ENCODE results near the gene OR2V1. TPM values are rescaled to one million over a fixed set of nuclear protein-coding genes. Genes with fewer than 3 reads are reported as not detected.
"Not testable (repeated sequence)": the region's sequence is repeated elsewhere in the genome, so short reads cannot be mapped to it uniquely, and the experiment has no call there.

OR2V1 gene
- total RNA-seq, 1 donor from 2014 or later, result not detected

DNA sequence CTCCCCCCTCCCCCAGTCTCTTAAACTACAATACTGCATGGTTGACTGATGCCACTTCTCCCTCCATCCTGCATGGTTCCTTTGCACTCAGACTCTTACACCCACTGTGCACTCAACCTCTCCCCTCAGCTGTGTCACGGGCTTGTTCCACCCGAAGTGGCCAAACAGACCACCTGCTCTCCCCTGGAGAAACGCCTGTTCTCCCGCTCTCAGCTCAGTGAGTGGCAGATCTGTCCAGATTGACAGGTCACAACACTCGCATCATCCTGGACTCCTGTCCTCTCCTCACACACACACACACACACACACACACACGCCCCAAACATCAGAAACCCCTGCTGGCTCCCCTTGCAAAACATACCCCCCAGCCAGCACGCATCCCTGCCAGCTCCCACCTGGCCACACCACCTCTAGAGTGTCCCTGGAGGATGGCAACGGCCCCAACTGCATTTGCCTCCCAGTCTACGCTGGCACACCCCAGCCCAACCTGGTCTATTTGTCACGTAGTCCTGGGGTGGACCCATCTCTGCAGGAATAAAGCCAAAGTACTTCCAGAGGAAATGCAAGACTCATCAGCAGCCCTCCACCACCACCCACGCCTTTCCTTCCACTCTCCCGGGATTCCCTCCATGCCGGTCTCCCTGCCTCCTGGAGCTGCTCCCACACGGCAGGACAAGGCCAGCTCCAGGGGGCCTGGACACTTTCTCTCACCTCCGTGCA, 2.9 kb downstream of the OR2V1 start:
- no peak for DNase-seq (ENCODE audit: low read depth, low spot score)

DNA sequence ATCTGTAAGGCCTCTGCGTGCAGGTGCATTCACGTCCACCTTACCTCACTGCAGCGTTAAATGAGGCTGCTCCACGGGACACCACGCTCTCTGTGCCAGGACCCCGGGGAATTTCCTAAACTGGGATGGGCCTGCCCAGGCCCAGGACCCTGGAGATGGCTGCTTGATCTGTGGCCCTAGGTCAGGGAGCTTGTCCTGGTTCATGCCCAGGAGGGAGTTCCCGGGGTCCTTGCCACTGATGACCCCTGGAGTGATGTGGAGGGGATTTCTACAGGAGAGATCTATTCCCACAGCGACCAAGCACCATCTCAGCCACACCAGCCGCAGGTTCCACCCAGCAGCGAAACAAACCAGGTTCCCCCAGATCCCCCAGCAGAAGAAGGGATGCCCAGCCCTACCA, 3.5 kb downstream of the OR2V1 start:
- no peak for DNase-seq (ENCODE audit: low read depth, low spot score)

DNA sequence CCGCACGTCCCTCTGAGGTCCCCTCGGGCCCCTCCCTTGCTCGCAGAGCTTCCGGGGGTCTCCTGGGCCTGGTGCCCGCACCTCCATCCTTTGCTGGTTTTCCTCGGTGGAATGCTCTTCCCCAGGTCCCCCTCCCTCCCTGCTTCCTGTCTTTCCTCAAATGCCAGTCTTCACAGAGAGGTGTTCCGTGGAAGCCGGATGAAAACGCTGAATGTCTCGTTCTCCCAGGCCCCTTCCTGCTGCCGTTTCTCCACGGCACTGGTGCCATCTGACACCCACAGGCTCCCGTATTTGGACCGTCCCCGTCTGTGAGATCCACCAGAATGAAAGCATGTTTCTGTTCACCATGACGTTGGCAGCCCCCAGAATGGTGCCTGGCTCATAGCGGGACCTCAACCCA, 4.1 kb downstream of the OR2V1 start:
- DNase-seq (ENCODE audit: low read depth, low spot score), result no peak

DNA sequence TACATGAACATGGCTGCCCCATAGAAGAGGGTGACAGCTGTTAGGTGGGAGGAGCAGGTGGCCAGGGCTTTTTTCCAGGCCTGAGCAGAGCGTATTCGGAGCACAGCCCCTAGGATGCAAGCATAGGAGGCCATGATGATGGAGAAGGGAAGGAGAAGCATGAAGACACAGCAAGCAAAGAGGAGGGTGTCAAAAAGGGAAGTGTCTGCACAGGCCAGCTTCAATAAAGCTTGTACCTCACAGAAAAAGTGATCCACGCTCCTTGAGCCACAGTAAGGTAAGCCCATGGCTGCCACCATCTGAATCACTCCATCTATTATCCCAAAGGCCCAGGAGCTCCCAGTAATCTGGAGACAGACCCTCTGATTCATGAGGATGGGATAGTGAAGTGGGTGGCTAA, 6.4 kb downstream of the OR2V1 start:
- DNase-seq (ENCODE audit: low read depth, low spot score), result no peak

DNA sequence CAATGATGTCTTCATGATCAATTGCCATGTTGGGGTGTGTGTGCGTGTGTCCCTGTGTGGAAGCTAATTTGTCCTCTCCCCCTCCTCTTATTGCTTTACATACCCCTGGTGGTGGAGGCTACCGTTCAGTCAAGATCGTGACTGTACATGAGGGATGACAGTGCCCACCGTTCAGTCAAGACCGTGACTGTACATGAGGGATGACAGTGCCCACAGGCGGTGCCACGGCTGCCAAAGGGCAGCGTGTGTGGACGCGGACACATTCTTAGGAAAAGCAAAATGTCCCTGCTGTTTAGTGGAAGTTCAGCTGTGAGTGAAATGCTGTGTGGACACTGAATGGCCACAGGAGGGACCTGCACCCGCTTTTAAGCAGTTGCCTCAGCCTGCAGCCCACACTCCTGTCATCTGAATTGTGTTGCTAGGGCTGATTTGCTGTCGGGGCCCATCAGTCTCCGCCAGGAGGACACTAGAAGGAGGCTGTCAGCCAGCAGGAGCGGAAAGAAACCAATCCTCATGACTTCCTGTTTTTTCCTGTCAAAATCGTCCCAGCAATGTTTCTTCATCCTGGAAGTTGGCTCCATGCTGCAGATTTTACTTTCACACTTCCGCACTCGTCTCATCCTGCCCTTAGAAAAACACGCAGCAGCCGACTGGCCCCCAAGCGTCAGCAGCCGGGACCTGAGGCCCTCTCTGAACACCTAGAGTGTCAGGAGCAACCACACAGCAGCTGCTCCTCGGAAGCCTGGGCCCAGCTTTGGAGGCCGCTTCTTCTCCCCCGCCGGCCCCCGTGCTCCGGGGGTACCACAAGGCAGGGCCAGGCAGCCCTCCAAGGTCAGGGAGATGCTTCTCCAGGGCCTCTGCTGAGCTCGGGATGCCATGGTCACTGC, 9.1 kb downstream of the OR2V1 start:
- DNase-seq (ENCODE audit: low read depth, low spot score), result no peak

DNA sequence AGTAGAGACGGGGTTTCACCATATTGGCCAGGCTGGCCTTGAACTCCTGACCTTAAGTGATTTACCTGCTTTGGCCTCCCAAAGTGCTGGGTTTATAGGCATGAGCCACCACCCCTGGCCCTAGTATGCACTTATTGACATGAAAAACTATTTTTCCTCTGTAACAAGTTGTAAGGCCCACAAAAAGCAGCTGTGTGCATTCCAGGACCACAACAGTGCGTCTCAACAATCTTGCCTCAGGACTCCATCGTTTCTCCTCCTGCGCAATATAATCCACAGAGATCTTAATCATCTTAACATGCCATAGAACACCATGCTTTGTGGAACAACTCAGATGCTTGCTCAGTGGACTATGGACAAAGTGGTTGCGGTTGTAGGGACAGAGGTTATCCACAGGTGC, 10.2 kb downstream of the OR2V1 start:
- no peak for DNase-seq (ENCODE audit: low read depth, low spot score)

DNA sequence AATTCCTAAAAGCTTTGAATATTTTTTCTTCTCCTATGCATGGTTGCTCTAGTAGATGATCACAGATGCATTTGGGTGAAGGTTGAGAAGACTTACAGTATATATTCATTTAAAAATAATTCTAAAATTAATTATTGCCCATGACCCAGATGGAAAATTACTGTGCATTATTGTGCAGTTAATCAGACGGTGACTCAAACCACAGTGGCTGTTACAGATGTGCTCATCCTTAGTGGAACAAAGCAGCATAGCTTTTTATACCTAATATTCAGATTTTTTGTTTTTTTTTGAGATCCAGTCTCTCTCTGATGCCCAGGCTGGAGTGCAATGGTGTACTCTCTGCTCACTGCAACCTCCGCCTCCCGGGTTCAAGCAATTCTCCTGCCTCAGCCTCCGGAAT, 10.7 kb downstream of the OR2V1 start:
- no peak for DNase-seq (ENCODE audit: low read depth, low spot score)

DNA sequence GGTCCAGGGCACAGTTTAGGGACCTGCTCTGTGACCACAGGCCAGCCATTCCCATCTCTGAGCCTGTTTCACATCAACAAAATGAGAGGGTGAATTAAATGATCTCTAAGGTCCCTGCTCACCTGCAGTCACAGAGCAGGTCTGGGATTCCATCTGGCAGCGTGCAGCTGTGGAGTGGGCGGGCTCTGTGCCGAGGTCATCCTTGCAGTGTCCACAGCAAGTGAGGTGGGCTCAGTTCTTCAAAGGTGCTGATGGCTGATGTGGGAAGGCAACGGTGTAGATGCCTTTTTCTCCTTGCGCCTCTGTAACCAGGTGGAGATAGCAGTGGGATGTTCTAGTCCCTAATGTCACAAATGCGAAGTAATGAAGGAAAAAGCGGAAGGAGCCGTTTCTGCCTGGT, 11.9 kb downstream of the OR2V1 start:
- no peak for DNase-seq (ENCODE audit: low read depth, low spot score)

DNA sequence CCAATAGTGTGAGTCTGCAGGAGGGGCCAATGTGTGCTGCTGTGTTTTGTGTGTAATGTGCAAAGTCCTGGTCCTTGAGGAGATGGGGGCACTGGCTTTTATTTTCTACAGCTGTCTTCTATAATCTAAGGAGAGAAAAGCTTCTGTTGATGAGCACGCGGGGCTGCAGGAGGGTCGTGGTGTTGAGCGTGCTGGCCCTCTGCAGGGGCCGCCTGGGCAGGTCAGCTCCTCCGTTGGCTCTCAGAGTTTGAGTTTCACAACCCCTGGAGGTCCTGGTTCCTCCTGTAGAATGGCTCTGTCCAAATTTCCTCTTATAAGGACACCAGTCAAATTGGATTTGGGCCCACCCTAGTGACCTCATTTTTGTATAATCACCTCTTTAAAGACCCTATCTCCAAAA, 12.6 kb downstream of the OR2V1 start:
- no peak for DNase-seq (ENCODE audit: low read depth, low spot score)

DNA sequence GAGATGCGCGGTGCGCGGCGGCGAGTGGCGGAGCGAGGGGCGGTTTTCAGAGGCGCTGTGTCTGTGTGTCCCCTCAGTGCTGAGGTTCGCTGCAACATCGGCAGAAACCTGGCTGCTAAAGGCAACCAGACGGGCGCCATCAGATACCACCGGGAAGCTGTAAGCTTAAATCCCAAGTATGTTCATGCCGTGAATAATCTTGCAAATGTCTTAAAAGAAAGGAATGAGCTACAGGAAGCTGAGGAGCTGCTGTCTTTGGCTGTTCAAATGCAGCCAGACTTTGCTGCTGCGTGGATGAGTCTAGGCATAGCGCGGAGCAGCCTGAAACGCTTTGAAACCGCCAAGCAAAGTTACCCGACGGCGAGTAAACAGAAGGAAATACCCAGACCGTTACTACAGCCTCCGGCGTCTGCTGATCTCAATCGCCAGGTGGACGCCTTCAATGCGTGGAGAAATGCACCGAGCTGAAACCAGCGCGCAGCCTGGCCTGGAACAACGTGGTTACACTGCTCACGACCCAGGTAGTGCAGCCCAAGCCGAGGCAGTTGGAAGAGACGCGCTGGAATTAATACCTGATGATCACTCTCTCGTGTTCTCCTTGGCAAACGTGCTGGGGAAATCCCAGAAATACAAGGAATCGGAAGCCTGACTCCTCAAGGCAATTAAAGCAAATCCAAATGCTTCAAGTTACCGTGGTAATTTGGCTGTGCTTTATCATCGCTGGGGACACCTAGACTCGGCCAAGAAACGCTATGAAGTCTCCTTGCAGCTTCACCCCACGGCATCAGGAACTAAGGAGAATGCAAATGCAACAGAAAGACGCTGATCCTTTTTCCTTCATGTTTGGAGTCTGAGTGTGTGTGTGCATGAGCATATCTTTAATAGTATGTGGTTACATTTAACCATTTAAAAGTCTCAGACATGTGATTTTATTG, 15.9 kb downstream of the OR2V1 start:
- no peak for DNase-seq (ENCODE audit: low read depth, low spot score)

DNA sequence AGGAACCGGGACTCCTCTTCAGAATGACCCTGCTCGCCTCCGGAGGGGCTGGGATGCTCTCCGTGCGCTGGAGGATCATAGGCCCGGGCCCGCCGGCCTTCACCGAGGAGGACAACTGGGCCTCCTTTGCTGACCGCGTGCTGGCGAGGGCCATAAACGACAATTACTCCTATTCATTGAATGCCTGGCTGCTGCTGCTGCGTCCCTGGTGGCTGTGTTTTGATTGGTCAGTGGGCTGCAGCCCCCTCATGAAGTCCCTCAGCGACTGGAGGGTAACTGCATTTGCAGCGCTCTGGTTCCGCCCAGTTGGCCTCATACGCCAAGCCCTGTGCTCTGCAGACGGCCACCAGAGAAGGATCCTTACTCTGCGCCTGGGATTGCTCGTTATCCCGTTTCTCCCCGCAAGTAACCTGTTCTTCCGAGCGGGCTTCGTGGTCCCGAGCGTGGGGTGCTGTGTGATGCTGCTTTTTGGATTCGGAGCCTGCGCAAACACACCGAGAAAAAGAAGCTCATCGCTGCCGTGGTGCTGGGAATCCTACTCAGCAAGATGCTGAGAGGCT, 16.6 kb downstream of the OR2V1 start:
- DNase-seq (ENCODE audit: low read depth, low spot score), result no peak

DNA sequence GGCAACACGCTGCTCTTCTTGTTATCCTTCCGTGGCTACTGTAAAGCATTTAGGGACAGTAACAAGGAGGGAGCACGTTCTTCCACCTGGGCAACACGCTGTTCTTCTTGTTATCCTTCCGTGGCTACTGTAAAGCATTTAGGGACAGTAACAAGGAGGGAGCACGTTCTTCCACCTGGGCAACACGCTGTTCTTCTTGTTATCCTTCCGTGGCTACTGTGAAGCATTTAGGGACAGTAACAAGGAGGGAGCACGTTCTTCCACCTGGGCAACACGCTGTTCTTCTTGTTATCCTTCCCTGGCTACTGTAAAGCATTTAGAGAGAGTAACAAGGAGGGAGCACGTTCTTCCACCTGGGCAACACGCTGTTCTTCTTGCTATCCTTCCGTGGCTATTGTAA, 17.4 kb downstream of the OR2V1 start:
- not testable (repeated sequence) for DNase-seq (ENCODE audit: low read depth, low spot score)

DNA sequence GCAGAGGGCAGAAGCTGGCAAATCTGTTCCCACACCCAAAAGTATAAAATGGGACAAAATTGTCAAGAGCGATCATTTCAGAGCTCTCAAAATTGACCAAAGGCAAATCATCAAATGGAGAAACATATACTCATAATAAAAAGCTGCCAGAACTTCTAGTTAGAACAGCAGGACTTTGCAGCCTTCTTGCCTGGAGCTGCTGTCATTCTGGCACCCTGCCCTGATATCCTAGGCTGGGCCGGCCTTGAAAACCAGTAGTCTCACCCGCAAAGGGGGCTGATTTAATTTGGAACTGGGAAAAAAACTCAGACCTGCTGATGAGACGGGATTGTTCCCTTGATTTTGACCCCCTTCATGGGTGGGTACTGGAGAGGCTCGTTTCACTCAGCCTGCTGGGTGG, 18.5 kb downstream of the OR2V1 start:
- no peak for DNase-seq (ENCODE audit: low read depth, low spot score)

DNA sequence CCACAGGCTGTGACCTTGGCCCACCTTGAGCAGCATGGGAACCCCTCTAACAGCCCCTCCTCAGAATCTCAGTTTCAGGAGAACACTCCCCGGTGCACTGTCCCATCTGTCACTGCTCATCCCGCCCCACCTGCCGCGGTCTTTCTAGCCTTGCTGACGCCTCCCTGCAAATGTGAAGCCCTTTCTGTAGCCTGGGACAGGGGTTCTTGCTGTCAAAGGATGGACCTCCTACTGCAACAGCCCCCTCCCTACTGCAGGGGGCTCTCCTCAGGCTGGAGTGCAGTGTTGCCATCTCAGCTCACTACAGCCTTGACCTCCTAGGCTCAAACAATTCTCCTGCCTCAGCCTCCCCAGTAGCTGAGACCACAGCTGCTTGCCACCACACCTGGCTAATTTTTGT, 20.0 kb downstream of the OR2V1 start:
- no peak for DNase-seq (ENCODE audit: low read depth, low spot score)

DNA sequence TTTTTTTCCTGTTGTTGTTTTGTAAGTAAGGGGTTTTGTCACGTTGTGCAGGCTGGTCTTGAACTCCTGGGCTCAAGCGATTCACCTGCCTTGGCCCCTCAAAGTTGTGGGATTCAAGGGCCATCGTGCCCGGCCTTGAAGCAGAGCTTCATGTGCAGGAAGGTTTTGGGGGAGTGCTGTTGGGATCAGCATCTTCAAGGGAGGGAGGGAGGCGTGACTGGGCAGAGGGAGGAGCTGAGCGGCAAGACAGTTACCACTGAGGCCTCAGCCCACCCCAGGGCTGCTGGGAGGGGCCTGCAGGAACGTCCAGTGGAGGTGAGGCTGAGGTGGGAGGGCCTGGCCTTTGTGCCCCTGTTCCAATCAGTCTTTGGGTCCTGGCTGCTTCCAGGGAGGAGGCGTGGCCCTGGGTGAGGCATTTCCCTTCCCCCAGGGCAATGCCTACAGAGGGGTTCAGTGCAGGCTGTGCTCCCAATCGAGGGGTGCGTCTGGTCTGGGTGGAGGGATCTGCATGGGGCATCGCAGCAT, 21.4 kb downstream of the OR2V1 start:
- no peak for DNase-seq (ENCODE audit: low read depth, low spot score)

DNA sequence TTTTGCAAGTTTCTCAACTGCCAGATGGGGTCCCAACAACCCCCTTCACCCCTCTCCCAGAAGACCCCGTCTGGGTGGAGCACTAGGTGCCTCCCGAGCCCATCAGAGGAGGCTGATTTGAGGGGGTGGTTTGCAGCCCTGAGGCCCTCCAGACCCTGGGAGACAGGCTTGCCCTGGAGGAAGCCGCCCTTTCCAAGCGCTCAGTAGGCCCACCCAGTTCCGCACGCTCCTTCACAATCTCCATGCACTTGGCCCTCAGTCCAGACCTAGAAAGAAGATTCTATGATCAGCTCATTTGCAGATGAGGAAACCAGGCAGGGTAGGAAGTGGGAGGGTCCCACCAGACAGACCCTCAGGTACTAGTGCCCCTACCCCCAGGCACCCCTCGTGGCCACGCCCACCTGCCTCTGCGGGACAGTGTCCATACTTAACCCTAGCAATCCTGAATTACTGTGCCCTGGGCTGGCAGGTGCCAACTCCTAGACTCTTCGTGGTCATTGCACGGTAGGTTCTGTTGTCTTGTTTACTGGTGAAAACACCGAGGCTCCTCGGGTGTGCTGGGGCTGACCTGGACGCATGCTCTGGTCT, 22.3 kb downstream of the OR2V1 start:
- no peak for DNase-seq (ENCODE audit: low read depth, low spot score)

DNA sequence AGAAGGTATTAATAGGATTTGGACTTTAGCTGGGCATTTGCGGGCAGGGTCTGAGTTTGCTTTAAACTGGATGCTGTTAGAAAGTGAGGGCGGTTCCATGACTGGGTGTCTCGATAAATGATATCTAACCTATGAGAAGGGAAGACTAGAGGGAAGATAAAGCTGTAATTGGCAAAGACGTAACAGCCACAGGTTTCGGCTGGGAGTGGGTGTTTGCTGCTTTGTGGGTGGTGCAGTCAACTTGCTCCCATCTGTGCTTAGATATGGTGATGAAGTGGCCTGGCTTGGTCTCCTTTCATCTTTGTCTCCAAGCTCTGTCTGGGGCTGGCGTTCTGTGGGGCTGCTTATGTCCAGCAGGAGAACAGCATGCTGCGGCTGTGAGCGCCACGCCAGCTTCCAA, 23.3 kb downstream of the OR2V1 start:
- DNase-seq (ENCODE audit: low read depth, low spot score), result no peak

DNA sequence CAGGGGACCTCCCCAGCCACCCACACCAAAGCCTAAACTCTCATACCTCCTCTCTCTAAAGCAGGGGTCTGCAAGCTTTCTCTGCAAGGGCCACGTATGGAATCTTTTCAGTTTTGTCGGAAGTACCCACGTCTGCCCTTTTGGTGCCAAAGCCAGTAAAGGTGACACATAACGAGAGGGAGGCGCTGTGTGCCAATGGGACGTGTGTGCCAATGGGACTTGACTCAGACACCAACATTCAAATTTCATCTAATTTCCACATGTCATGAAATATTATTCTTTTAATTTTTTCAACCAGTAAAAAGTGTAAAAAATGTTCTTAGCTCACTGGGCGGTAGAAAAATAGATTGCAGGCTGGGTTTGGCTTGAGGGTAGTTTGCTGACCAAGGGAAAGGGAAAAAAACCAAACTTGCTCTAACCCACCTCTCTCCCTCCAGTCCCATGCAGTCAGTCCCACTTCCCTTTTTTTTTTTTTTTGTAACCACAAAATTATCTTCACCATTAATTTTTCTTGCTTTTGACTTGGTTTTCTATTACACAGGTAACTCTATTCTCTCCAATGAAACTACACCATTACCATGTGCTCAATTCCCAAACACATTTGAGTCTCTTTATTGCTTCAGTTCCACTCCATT, 25.5 kb downstream of the OR2V1 start:
- no peak for DNase-seq (ENCODE audit: low read depth, low spot score)

DNA sequence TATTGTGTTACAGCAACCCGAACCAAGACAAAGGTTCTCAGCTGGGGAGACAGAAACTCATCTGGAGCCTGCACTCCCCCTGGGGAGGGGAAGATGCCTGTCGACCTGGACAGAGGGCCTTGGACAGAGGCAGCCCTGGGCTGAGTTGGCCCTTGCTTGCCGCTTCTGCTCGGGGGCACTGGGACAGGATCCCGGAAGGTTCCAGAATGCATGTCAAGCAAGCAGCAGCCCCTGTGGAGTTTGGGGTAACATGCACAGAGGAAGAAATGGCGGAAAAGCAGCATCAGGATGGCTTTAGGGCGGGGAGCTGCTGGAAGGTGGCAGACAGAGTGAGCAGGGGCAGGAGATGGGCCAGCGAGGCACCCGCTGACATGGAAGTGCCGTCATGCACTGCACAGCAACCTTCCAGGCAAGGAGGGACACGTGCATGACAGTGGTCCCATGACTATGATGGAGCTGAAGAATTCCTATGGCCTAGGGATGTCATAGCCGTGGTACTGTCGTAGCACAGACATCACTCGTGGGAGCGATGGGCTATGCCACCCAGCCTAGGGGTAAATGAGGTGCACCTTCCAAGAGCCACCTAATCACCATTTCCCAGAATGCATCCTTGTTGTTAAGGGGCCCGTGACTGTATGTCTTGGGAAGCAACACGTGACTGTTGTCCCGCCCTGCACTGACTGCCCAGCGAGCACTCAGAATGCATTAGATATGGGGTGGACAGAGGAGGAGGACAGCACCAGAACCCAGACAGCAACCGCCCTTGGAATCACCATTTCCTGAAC, 26.2 kb downstream of the OR2V1 start:
- DNase-seq (ENCODE audit: low read depth, low spot score), result not testable (repeated sequence)

DNA sequence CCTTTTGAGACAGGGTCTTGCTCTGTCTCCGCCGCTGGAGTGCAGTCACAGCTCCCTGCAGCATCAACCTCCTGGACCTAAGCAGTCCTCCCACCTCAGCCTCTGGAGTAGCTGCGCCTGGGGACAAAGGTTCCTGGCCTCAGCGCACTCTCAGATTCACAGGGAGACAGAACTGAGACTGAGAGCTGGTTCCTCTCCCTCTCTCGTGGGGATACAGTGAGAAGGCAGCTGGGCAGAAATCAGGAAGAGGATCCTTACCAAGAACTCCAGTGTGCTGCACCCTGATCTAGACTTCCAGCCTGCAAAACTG, 26.8 kb downstream of the OR2V1 start:
- not testable (repeated sequence) for DNase-seq (ENCODE audit: low read depth, low spot score)
